Parathyroid adenoma (tissue), 2 donors: ENCODE results near the gene FUT1.

Experiments used
- H2AFZ ChIP-seq: fragments of 300-600 bp; sonication (generic); one replicate; pipeline ENCODE4 v1.7.0; 2017; ENCODE audit warnings: antibody characterized with exemption, mild to moderate bottlenecking
- H3K27ac ChIP-seq: fragments of 300-600 bp; sonication (generic); one replicate; pipeline ENCODE4 v1.7.0; 2017
- H3K27me3 ChIP-seq: fragments of 300-600 bp; sonication (generic); one replicate; pipeline ENCODE4 v1.7.0; 2017; ENCODE audit warnings: low read length; ENCODE audit not compliant: control insufficient read depth, insufficient read depth
- H3K36me3 ChIP-seq: fragments of 300-600 bp; sonication (generic); one replicate; pipeline ENCODE4 v1.7.0; 2017; ENCODE audit warnings: low read length; ENCODE audit not compliant: control insufficient read depth, insufficient read depth
- H3K4me1 ChIP-seq: fragments of 300-600 bp; sonication (generic); one replicate; pipeline ENCODE4 v1.7.0; 2017; ENCODE audit warnings: control low read depth
- H3K4me2 ChIP-seq: fragments of 300-600 bp; sonication (generic); one replicate; pipeline ENCODE4 v1.7.0; 2017; ENCODE audit warnings: low read length
- H3K4me3 ChIP-seq: fragments of 300-600 bp; sonication (generic); one replicate; pipeline ENCODE4 v1.7.0; 2017; ENCODE audit warnings: low read depth, low read length
- H3K79me2 ChIP-seq: fragments of 300-600 bp; sonication (generic); one replicate; pipeline ENCODE4 v1.7.0; 2017; ENCODE audit warnings: control low read depth
- H3K9ac ChIP-seq: fragments of 300-600 bp; sonication (generic); one replicate; pipeline ENCODE4 v1.7.0; 2017; ENCODE audit warnings: mild to moderate bottlenecking
- H3K9me3 ChIP-seq: fragments of 300-600 bp; sonication (generic); one replicate; pipeline ENCODE4 v1.7.0; 2017; ENCODE audit warnings: low read length; ENCODE audit not compliant: control insufficient read depth
- CTCF ChIP-seq: fragments of 300-600 bp; sonication (generic); IDR thresholded peaks from one replicate; pipeline ENCODE4 v1.7.0; 2017; ENCODE audit warnings: antibody characterized with exemption, mild to moderate bottlenecking
- donor health status: primary hyperparathyroidism.

The FUT1 gene

GRCh38 chr19:48757741-48758144 lies 5.3 kb upstream of the FUT1 start:
- no peak overlapping the region for H3K27ac ChIP-seq
- H2AFZ ChIP-seq: no peak overlapping the region
- H3K27me3 ChIP-seq: no peaks in the 10 kb centered on the region
- no peak for TF ChIP-seq CTCF
- H3K9me3 ChIP-seq: no peaks in the 10 kb centered on the region
- H3K4me3 ChIP-seq: no peak overlapping the region
- peaks cover 4% of the 10 kb centered on the region for H3K4me1 ChIP-seq
- H3K9ac ChIP-seq: no peak overlapping the region
- H3K4me2 ChIP-seq: no peak overlapping the region
- H3K79me2 ChIP-seq: no peaks in the 10 kb centered on the region
- H3K36me3 ChIP-seq: no peaks in the 10 kb centered on the region

- Histone ChIP-seq H3K27ac (no peak overlapping the region), H3K4me2 (no peak overlapping the region)
Measured at GRCh38 chr19:48757089-48757675, 4.7 kb upstream of the FUT1 start.

GRCh38 chr19:48756686-48757085 lies 4.2 kb upstream of the FUT1 start:
- Histone ChIP-seq H3K27me3 (no peaks in the 10 kb centered on the region), H3K4me2 (no peak overlapping the region), H2AFZ (no peak overlapping the region), H3K27ac (no peak overlapping the region), H3K9ac (no peak overlapping the region), H3K9me3 (no peaks in the 10 kb centered on the region), H3K4me3 (no peak overlapping the region), H3K36me3 (no peaks in the 10 kb centered on the region), H3K4me1 (peaks cover 4% of the 10 kb centered on the region), H3K79me2 (no peaks in the 10 kb centered on the region)
- no peak for TF ChIP-seq CTCF

More at GRCh38 chr19:48757089-48757675, 4.7 kb upstream of the FUT1 start:
- Histone ChIP-seq H3K36me3 (no peaks in the 10 kb centered on the region), H3K4me3 (no peak overlapping the region), H3K79me2 (no peaks in the 10 kb centered on the region), H3K4me1 (peaks cover 4% of the 10 kb centered on the region), H3K9ac (no peak overlapping the region), H3K27me3 (no peaks in the 10 kb centered on the region), H3K9me3 (no peaks in the 10 kb centered on the region), H2AFZ (no peak overlapping the region)
- TF ChIP-seq CTCF: no peak

GRCh38 chr19:48756212-48756611 lies 3.8 kb upstream of the FUT1 start:
- H3K9me3 ChIP-seq: no peaks in the 10 kb centered on the region
- TF ChIP-seq CTCF: no peak

GRCh38 chr19:48755787-48756186 lies 3.3 kb upstream of the FUT1 start:
- Histone ChIP-seq H3K27ac (no peak overlapping the region), H3K4me1 (peaks cover 4% of the 10 kb centered on the region), H3K36me3 (no peaks in the 10 kb centered on the region), H3K9ac (no peak overlapping the region), H3K4me2 (no peak overlapping the region), H2AFZ (no peak overlapping the region), H3K4me3 (no peak overlapping the region), H3K79me2 (peaks cover 3% of the 10 kb centered on the region), H3K27me3 (no peaks in the 10 kb centered on the region), H3K9me3 (no peaks in the 10 kb centered on the region)
- TF ChIP-seq CTCF: no peak

More at GRCh38 chr19:48756212-48756611, 3.8 kb upstream of the FUT1 start:
- Histone ChIP-seq H3K36me3 (no peaks in the 10 kb centered on the region), H2AFZ (no peak overlapping the region), H3K4me2 (no peak overlapping the region), H3K9ac (no peak overlapping the region), H3K4me3 (no peak overlapping the region), H3K4me1 (peaks cover 4% of the 10 kb centered on the region), H3K27ac (no peak overlapping the region), H3K79me2 (peaks cover 2% of the 10 kb centered on the region), H3K27me3 (no peaks in the 10 kb centered on the region)
